Measurements from ENCODE around the gene COX15. TPM values are rescaled to one million over a fixed set of nuclear protein-coding genes. Genes with fewer than 3 reads are reported as not detected.

COX15 gene
- total RNA-seq, 1 donor from 2014 or later, result 41.5 TPM

DNA sequence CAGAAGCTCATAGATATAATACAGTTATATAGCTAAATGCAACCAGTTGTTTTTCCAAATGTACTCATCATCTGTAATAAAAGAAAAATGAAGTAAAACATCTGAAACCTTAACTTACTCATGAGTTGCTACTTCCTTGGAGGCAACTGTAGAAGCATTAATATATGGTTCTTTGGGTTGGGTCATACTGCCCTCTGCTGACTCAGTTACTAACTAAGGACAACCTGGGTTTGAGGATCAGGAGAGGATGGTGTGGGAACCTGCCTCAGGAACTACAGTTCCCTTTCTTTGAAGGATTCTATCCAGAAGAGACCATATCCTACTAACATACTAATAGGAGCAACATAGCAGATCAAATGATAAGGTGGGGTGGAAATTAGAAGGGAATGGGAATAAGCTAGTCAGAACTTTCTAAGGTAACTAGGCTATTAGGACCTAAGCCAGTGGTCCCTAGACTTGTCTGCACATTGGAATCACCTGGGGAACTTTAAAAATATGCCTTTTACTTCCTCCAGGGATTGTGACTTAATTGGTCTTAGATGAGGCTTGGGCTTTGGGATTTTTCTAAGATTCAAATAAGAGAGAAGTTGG is 20.7 kb downstream of the COX15 start:
- Mint-ChIP-seq H3K4me3 (ENCODE audit: unreplicated experiment) (no peak overlapping the region), H3K9me3 (ENCODE audit: unreplicated experiment) (no peaks in the 10 kb centered on the region), H3K4me1 (ENCODE audit: low read depth, unreplicated experiment) (no peaks in the 10 kb centered on the region), H3K27me3 (ENCODE audit: unreplicated experiment) (no peaks in the 10 kb centered on the region), H3K27ac (ENCODE audit: unreplicated experiment) (no peak overlapping the region), H3K36me3 (ENCODE audit: unreplicated experiment) (no peaks in the 10 kb centered on the region)
- TF ChIP-seq, protein P1, sequence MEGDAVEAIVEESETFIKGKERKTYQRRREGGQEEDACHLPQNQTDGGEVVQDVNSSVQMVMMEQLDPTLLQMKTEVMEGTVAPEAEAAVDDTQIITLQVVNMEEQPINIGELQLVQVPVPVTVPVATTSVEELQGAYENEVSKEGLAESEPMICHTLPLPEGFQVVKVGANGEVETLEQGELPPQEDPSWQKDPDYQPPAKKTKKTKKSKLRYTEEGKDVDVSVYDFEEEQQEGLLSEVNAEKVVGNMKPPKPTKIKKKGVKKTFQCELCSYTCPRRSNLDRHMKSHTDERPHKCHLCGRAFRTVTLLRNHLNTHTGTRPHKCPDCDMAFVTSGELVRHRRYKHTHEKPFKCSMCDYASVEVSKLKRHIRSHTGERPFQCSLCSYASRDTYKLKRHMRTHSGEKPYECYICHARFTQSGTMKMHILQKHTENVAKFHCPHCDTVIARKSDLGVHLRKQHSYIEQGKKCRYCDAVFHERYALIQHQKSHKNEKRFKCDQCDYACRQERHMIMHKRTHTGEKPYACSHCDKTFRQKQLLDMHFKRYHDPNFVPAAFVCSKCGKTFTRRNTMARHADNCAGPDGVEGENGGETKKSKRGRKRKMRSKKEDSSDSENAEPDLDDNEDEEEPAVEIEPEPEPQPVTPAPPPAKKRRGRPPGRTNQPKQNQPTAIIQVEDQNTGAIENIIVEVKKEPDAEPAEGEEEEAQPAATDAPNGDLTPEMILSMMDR (IDR thresholded peaks at IDR 0.05; ENCODE audit: partially characterized antibody, unreplicated experiment), result peak; percentile 23
- DNase-seq, result no peak

DNA sequence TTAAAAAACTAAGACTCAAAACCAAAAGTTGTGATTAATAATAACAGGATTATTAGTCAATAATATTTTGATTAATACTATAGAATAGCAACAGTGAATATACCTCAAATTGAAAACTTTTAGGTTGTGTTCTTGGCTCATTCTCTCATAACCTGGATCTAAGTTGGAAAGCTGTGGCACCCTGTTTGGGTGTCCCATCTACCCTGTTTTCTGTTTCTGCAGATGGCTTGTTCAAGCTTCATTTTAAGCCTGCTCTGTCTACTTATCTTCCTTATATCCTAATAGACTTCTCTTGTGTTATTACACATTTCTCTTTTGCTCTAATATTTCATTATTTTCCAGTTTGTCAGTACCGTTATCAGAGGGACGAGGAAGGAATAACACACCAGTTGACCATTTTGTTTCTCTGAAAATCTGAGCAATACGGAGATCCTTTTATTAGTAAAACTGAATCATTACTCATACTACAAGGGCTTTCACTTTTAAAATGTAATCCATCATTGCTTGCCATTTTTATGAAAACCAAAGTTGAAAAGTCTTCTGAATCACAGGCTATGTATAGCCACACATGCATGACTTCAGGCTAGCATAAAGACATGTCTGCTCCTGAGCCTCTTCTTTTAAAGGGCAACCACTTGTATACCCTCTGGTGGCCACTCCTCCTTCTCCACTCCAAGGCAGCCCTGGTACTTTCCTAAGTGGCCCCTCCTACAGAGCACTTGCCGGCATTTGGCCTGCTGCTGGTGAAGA is 22.3 kb downstream of the COX15 start:
- no peak overlapping the region for H3K4me3 Mint-ChIP-seq (ENCODE audit: unreplicated experiment)
- H3K27ac Mint-ChIP-seq (ENCODE audit: unreplicated experiment), result no peak overlapping the region
- H3K4me1 Mint-ChIP-seq (ENCODE audit: low read depth, unreplicated experiment), result no peaks in the 10 kb centered on the region
- TF ChIP-seq, protein P1 (IDR thresholded peaks at IDR 0.05; ENCODE audit: partially characterized antibody, unreplicated experiment), result no peak
- no peaks in the 10 kb centered on the region for H3K9me3 Mint-ChIP-seq (ENCODE audit: unreplicated experiment)
- H3K36me3 Mint-ChIP-seq (ENCODE audit: unreplicated experiment), result no peaks in the 10 kb centered on the region
- no peak for DNase-seq
- no peaks in the 10 kb centered on the region for H3K27me3 Mint-ChIP-seq (ENCODE audit: unreplicated experiment)

DNA sequence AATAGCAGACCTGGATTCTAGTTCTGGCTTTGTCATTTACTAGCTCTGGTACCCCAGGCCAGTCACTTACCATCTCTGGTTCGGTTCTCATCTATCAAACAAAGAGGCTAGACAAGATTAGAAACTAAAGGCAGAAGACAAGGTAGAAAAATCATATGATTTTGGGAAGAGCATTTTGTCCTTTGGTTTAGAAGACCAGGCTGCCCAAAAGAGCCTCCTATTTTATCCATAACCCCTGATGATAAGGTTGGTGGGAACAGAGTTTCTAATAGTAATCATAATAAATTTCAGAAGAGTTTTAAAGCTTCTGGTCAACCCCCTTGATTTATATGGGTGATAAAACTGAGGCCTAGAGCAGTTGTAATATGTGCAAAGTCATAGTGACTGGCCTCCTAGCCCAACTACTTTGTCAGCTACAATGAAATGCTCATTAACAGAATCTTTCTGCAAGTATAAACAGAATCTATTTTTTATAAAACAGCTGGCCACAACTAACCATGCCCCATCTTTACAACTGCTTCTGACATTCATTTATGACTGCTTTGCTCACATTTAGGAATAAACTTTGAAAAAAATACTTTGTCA is 23.4 kb downstream of the COX15 start:
- Mint-ChIP-seq H3K9me3 (ENCODE audit: unreplicated experiment) (no peaks in the 10 kb centered on the region), H3K4me1 (ENCODE audit: low read depth, unreplicated experiment) (no peaks in the 10 kb centered on the region), H3K36me3 (ENCODE audit: unreplicated experiment) (no peaks in the 10 kb centered on the region), H3K27me3 (ENCODE audit: unreplicated experiment) (no peaks in the 10 kb centered on the region), H3K27ac (ENCODE audit: unreplicated experiment) (no peak overlapping the region), H3K4me3 (ENCODE audit: unreplicated experiment) (no peak overlapping the region)
- TF ChIP-seq, protein P1 (IDR thresholded peaks at IDR 0.05; ENCODE audit: partially characterized antibody, unreplicated experiment), result no peak
- no peak for DNase-seq

DNA sequence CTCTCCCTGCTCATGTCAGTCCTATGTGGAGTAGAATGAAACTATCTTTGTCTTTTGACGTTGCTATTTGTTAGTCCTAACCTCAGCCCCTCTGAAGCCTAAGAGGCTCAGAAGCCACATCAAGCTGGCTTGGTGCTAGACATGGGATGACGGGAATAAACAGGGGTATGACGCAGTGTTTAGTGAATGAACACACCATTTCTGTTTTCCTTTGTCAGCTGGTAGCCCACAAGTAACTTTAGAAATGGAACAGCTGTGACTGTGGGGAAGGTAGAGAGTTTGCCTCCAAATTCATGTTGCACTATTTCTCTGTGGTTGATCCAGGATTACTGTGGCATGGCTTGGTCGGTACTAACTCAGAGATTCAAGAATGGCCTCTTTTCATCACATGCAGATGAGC is 31.3 kb downstream of the COX15 start:
- H3K36me3 Mint-ChIP-seq (ENCODE audit: unreplicated experiment), result no peaks in the 10 kb centered on the region
- no peak for DNase-seq
- H3K4me3 Mint-ChIP-seq (ENCODE audit: unreplicated experiment), result no peak overlapping the region
- H3K27ac Mint-ChIP-seq (ENCODE audit: unreplicated experiment), result no peak overlapping the region
- no peaks in the 10 kb centered on the region for H3K4me1 Mint-ChIP-seq (ENCODE audit: low read depth, unreplicated experiment)
- H3K27me3 Mint-ChIP-seq (ENCODE audit: unreplicated experiment), result no peaks in the 10 kb centered on the region
- TF ChIP-seq, protein P1 (IDR thresholded peaks at IDR 0.05; ENCODE audit: partially characterized antibody, unreplicated experiment), result no peak
- peaks cover 1% of the 10 kb centered on the region for H3K9me3 Mint-ChIP-seq (ENCODE audit: unreplicated experiment)
